C4-2B (cell line): Measurements from ENCODE around the gene ALS2CL.

ENCODE experiments used
- CTCF ChIP-seq: fragments of 450-650 bp; conservative IDR thresholded peaks from 2 replicates; pipeline ENCODE4 v1.5.1; 2017; ENCODE audit warnings: mild to moderate bottlenecking
- ZFX ChIP-seq: fragments of 450-650 bp; IDR thresholded peaks from 2 replicates; pipeline ENCODE4 v1.6.1; 2017

- TF ChIP-seq CTCF (no peak), ZFX (no peak)
These were observed 16.2 kb upstream of the ALS2CL start for GRCh38 chr3:46709721-46710120.
